Fibroblast of the aortic adventitia (primary cell): Measurements from ENCODE around the gene BCAS3. TPM values are rescaled to one million over a fixed set of nuclear protein-coding genes. Genes with fewer than 3 reads are reported as not detected.

Source experiments
- DNase-seq: peaks from one replicate; pipeline ENCODE4 v3.0.0-alpha.2; 2010; ENCODE audit warnings: low read depth
- H3K4me3 ChIP-seq: 2 replicates; pipeline ENCODE4 v1.5.1; 2011; ENCODE audit warnings: low read depth, mild to moderate bottlenecking, control low read depth, low read length, moderate library complexity
- CTCF ChIP-seq: IDR thresholded peaks from 2 replicates; pipeline ENCODE4 v1.5.1; 2011; ENCODE audit warnings: mild to moderate bottlenecking, low read length, control low read depth, inconsistent platforms; ENCODE audit not compliant: insufficient read depth
- total RNA-seq: library from RNA; depleted of rRNA; stranded (reverse); fragments of >200 nt; gene quantifications from 2 replicates; pipeline ENCODE4 v1.2.3, GENCODE V29; 2012; ENCODE audit warnings: low replicate concordance

The BCAS3 gene
- total RNA-seq, 1 donor: 29.6 TPM

GRCh38 chr17:61054436-61054835 lies 376.8 kb downstream of the BCAS3 start:
- peak; percentile 33 for DNase-seq
- no peak overlapping the region for H3K4me3 ChIP-seq
- no peak for TF ChIP-seq CTCF

GRCh38 chr17:61057257-61057656 lies 379.6 kb downstream of the BCAS3 start:
- no peak overlapping the region for H3K4me3 ChIP-seq
- TF ChIP-seq CTCF: no peak
- no peak for DNase-seq

GRCh38 chr17:61058066-61058465 lies 380.4 kb downstream of the BCAS3 start:
- DNase-seq: no peak
- TF ChIP-seq CTCF: no peak
- no peak overlapping the region for H3K4me3 ChIP-seq

GRCh38 chr17:61063528-61063927 lies 385.9 kb downstream of the BCAS3 start:
- no peak for DNase-seq
- TF ChIP-seq CTCF: no peak
- H3K4me3 ChIP-seq: no peak overlapping the region

GRCh38 chr17:61064087-61064951 lies 386.7 kb downstream of the BCAS3 start:
- no peak for TF ChIP-seq CTCF
- no peak for DNase-seq
- no peak overlapping the region for H3K4me3 ChIP-seq

GRCh38 chr17:61065263-61065773 lies 387.7 kb downstream of the BCAS3 start:
- TF ChIP-seq CTCF: no peak
- DNase-seq: peak; percentile 63

More at GRCh38 chr17:61065263-61065773, 387.7 kb downstream of the BCAS3 start:
- no peak overlapping the region for H3K4me3 ChIP-seq
